ENCODE data around the gene RPRD1B. TPM values are rescaled to one million over a fixed set of nuclear protein-coding genes. Genes with fewer than 3 reads are reported as not detected.
A peak's percentile ranks its signal among the peaks of the same experiment; 100 is the strongest.

RPRD1B gene
- total and polyA plus RNA-seq, 2 experiments from 2014 or later, result 7.3 to 24.3 TPM

- TF ChIP-seq NANOG (IDR thresholded peaks at IDR 0.05; ENCODE audit: borderline replicate concordance) (no peak), STAT1 (IDR thresholded peaks at IDR 0.05; ENCODE audit: unreplicated experiment) (no peak), ETS1 (IDR thresholded peaks at IDR 0.05) (no peak), CTCF (conservative IDR thresholded peaks at IDR 0.05; ENCODE audit: low read depth in 2 of 2) (no peak), EZH2phosphoT487 (IDR thresholded peaks at IDR 0.05; ENCODE audit: unreplicated experiment) (no peak), ZNF114 (CRISPR knock-in tag; IDR thresholded peaks at IDR 0.05) (no peak)
These were observed 80.8 kb downstream of the RPRD1B start (continued) for GRCh38 chr20:38114353-38114791.

- no peaks in the 10 kb centered on the region for H3K36me3 Mint-ChIP-seq (ENCODE audit: low read depth)
- peak; percentile 24 for DNase-seq (ENCODE audit: low spot score)
- Histone ChIP-seq H3F3A (replicated peaks; ENCODE audit: low read depth) (no peaks in the 10 kb centered on the region), H3K4me1 (ENCODE audit: insufficient read depth) (no peaks in the 10 kb centered on the region), H3K79me2 (replicated peaks; ENCODE audit: insufficient read depth) (no peaks in the 10 kb centered on the region), H3K36me3 (ENCODE audit: insufficient read depth) (no peaks in the 10 kb centered on the region), H4K20me1 (replicated peaks; ENCODE audit: insufficient read depth) (no peaks in the 10 kb centered on the region), H3K4me3 (no peak overlapping the region), H2AFZ (no peak overlapping the region), H3K27me3 (ENCODE audit: insufficient read depth) (no peaks in the 10 kb centered on the region), H3K9me2 (ENCODE audit: insufficient read depth) (no peaks in the 10 kb centered on the region), H3K4me2 (no peak overlapping the region), H3K27ac (ENCODE audit: low read depth) (no peak overlapping the region)
- H3K9me3 Mint-ChIP-seq, result no peaks in the 10 kb centered on the region
- H3K27ac Mint-ChIP-seq, result no peak overlapping the region
- no peak overlapping the region for H3K4me3 Mint-ChIP-seq
- TF ChIP-seq CREB1 (CRISPR knock-in tag; IDR thresholded peaks at IDR 0.05; ENCODE audit: low read depth), result no peak
- TF ChIP-seq CTCF (conservative IDR thresholded peaks at IDR 0.05; ENCODE audit: low read depth in 2 of 2), result peak; percentile 21 to 33; a peak in 3 of 4 replicates
- H3K4me1 Mint-ChIP-seq, result peaks cover 5% of the 10 kb centered on the region; the same call in 1 of the 3 replicates
- H3K27me3 Mint-ChIP-seq (ENCODE audit: insufficient read depth, low read depth, poor library complexity), result peaks cover 2% of the 10 kb centered on the region
- no peak for ATAC-seq
These were observed 81.7 kb downstream of the RPRD1B start for GRCh38 chr20:38115205-38115604.

- Histone ChIP-seq H4K20me1 (replicated peaks; ENCODE audit: insufficient read depth) (no peaks in the 10 kb centered on the region), H3K4me2 (no peak overlapping the region), H3K27me3 (ENCODE audit: insufficient read depth) (no peaks in the 10 kb centered on the region), H3F3A (replicated peaks; ENCODE audit: low read depth) (no peaks in the 10 kb centered on the region), H3K9me2 (ENCODE audit: insufficient read depth) (no peaks in the 10 kb centered on the region), H3K27ac (ENCODE audit: low read depth) (no peak overlapping the region), H3K79me2 (replicated peaks; ENCODE audit: insufficient read depth) (no peaks in the 10 kb centered on the region), H3K36me3 (ENCODE audit: insufficient read depth) (no peaks in the 10 kb centered on the region), H3K4me1 (ENCODE audit: insufficient read depth) (no peaks in the 10 kb centered on the region), H3K4me3 (no peak overlapping the region), H2AFZ (no peak overlapping the region)
- DNase-seq (ENCODE audit: low spot score) (no peak), ATAC-seq (no peak)
- Mint-ChIP-seq H3K4me3 (no peak overlapping the region), H3K27ac (no peak overlapping the region), H3K36me3 (ENCODE audit: low read depth) (no peaks in the 10 kb centered on the region), H3K27me3 (ENCODE audit: insufficient read depth, low read depth, poor library complexity) (no peaks in the 10 kb centered on the region), H3K9me3 (no peaks in the 10 kb centered on the region), H3K4me1 (peaks cover 5% of the 10 kb centered on the region; the same call in 1 of the 3 replicates)
- TF ChIP-seq CREB1 (CRISPR knock-in tag; IDR thresholded peaks at IDR 0.05; ENCODE audit: low read depth), result no peak
- no peak for TF ChIP-seq EZH2phosphoT487 (IDR thresholded peaks at IDR 0.05; ENCODE audit: unreplicated experiment)
- no peak for TF ChIP-seq ETS1 (IDR thresholded peaks at IDR 0.05)
- TF ChIP-seq POLR2AphosphoS5 (IDR thresholded peaks at IDR 0.05; ENCODE audit: low read depth), result no peak
- no peak for TF ChIP-seq STAT1 (IDR thresholded peaks at IDR 0.05; ENCODE audit: unreplicated experiment)
- no peak for TF ChIP-seq NANOG (IDR thresholded peaks at IDR 0.05; ENCODE audit: borderline replicate concordance)
- no peak for TF ChIP-seq ZNF114 (CRISPR knock-in tag; IDR thresholded peaks at IDR 0.05)
- TF ChIP-seq CTCF (conservative IDR thresholded peaks at IDR 0.05; ENCODE audit: low read depth in 2 of 2), result no peak
- no peak for TF ChIP-seq ZNF331 (CRISPR knock-in tag; IDR thresholded peaks at IDR 0.05; ENCODE audit: low read depth)
These were observed 82.3 kb downstream of the RPRD1B start for GRCh38 chr20:38115896-38116295.
